GM12874 (cell line): Measurements from ENCODE around the gene RNF144B.

Experiments
- CTCF ChIP-seq: IDR thresholded peaks from 2 replicates; pipeline ENCODE4 v1.5.1; 2011; ENCODE audit warnings: low read depth, mild to moderate bottlenecking, control low read depth, low read length, moderate library complexity; ENCODE audit not compliant: insufficient read depth

Gene RNF144B

GRCh38 chr6:18493925-18494324 is 106.8 kb downstream of the RNF144B start:
- no peak for TF ChIP-seq CTCF

- no peak for TF ChIP-seq CTCF
Measured at GRCh38 chr6:18495236-18495635, 108.1 kb downstream of the RNF144B start.

DNA sequence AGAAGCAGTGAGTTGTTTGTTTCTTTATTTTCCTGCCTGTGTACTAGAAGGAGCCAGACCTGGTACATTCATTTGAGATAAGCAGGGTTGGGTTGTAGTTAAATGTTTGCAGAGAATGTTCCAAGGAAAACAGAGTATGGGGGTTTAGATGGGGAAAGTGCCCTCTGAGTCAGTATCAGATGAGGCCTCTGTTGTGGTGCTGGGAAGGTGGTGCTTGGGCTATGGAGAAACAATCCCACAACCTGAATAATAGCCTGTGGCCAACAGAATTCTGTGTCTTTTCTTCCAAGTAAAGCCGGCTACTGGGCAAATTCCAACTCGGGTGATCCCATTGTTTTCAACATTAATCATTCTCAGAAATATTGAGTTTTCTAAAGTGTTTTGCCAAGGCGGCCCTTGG is 109.3 kb downstream of the RNF144B start:
- no peak for TF ChIP-seq CTCF

DNA sequence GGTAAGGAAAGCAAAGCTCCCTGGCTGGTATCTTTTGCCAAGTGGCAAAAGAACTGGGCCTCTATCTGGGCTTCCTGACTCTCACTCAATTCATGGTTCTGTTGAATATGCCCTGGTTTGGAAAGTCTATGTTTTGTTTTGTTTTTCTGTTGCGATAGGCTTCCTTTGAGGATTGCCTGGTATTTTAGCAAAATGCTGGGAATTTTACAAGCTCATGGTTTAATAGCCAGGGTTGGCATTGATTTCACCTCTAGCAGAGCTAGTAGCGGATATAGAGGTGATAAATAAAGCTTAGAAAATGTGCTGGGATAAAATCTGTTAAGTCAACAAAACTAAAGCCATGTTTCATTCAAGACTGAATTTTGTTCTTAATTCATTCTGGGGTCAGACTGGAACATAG is 109.9 kb downstream of the RNF144B start:
- TF ChIP-seq CTCF = no peak

- no peak for TF ChIP-seq CTCF
Measured at GRCh38 chr6:18498408-18498807, 111.3 kb downstream of the RNF144B start.

DNA sequence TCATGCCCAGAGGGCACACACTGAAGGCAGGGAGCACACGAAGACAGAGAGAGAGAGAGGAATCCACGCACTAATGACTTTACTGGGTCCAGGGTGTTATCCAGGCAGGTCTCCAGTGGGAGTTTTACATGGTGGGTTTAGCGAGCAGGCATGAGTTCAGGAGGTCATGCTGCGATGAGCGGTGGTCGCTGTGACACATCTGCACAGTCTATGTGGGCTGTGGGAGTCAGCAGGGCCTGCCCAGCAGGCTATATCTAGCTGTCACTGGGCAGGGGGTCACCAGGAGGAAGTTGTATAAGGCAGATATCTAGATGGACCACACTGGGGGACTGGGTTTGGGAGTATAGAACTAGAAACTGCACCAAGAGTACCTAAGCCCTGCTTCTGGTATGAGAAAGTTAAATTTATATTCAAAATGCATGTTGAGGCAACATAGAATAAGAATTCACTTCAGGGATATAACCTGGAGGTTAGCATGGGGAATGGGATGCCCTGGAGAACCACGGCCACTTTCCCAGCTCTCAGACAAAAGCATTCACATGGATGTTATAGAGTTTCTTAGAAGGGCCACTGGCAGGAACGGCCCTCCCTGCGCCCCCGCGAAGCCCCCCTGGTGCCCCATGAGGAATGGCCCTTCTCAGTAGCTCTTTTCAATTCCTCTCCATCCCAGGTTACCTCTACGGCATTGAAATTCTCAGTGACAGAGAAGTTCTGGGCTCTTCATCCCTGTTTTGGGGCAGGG is 113.9 kb downstream of the RNF144B start:
- TF ChIP-seq CTCF = no peak

DNA sequence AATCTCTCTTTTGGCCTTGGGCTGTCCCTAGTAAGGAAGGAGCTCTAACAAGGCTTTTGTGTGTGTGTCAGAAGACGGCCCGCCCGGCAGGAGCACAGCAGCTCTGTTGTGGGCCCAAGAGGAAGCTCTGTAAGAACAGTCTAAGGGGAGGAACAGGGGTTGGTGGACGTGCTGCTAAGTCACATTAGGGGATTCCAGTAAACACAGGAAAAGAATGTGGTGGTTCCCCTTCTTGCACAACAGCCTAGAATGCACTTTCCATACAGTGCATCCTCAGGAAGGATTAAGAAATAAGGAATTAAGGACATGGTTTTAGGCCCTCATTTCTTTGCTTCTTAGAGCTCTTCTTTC is 114.5 kb downstream of the RNF144B start:
- TF ChIP-seq CTCF = no peak
